ENCODE data around the gene AUTS2. TPM values are rescaled to one million over a fixed set of nuclear protein-coding genes. Genes with fewer than 3 reads are reported as not detected.

AUTS2 gene
- total RNA-seq, 4 donors from 2014 or later, result 29.8 to 114 (median 59.4) TPM

DNA sequence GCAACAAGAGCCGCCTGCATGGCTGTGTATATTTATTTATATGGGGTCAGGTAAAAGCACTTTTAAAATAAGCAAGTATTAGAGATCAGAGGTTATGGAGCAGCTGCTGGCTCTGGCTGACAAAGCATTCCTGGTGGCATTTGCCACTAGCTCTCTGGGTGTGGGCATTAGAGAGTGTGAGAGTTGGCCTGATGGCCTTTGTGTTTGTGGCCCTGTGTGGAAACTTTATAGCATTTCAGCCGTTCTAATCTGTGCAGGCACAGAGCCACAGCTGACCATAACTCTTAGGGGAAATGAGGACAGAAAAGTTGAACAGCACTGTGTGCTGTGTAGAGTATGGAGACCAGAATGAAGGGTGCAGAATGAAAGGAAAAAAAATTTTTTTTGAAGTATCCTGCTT, 118.9 kb downstream of the AUTS2 start:
- Histone ChIP-seq H3K4me3 (no peak overlapping the region), H3K4me1 (no peaks in the 10 kb centered on the region), H3K36me3 (no peaks in the 10 kb centered on the region), H3K27ac (no peak overlapping the region), H3K9me3 (no peaks in the 10 kb centered on the region), H3K27me3 (no peaks in the 10 kb centered on the region)
- TF ChIP-seq, protein P1, sequence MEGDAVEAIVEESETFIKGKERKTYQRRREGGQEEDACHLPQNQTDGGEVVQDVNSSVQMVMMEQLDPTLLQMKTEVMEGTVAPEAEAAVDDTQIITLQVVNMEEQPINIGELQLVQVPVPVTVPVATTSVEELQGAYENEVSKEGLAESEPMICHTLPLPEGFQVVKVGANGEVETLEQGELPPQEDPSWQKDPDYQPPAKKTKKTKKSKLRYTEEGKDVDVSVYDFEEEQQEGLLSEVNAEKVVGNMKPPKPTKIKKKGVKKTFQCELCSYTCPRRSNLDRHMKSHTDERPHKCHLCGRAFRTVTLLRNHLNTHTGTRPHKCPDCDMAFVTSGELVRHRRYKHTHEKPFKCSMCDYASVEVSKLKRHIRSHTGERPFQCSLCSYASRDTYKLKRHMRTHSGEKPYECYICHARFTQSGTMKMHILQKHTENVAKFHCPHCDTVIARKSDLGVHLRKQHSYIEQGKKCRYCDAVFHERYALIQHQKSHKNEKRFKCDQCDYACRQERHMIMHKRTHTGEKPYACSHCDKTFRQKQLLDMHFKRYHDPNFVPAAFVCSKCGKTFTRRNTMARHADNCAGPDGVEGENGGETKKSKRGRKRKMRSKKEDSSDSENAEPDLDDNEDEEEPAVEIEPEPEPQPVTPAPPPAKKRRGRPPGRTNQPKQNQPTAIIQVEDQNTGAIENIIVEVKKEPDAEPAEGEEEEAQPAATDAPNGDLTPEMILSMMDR (IDR thresholded peaks at IDR 0.05), result no peak
- TF ChIP-seq POLR2AphosphoS5 (IDR thresholded peaks at IDR 0.05) (no peak), POLR2A (IDR thresholded peaks at IDR 0.05) (no peak)
- WGBS, 2 donors (ENCODE audit: low coverage in 1 of 2), result 45 to 67% methylated on average over 2 of the region's 2 CpGs
- in situ Hi-C loops (cut with MboI; ENCODE audit: low pct_ligation_motif_present in 1 of 4, low pct_unique_long_range_greater_than_20kb in 1 of 4, low sequenced_read_pairs in 3 of 4) (no loop called here), intact Hi-C loops (cut with DNase I; ENCODE audit: low total_unique reads) (no loop called here)
- DNase-seq, result no peak

DNA sequence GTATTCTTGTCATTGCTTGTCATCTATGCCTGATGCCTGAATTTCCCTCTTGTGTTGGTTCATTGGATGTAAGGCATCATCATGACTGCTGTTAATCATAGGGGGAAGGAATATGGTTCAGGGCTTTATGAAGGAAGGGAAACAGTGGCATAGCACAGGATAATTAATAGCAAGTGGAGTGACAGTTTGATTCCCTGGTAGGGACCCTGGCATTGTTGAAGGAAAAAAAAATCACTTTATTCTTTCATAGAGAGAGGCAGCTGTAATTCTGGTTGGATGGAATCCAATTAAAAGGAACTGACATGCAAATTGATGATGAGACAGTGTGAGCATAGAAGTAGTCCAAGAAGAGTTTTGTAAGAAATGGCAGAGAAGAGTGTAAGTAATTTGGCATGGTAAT, 121.4 kb downstream of the AUTS2 start:
- no peaks in the 10 kb centered on the region for H3K4me1 ChIP-seq
- H3K36me3 ChIP-seq, result no peaks in the 10 kb centered on the region
- intact Hi-C loops (cut with DNase I; ENCODE audit: low total_unique reads) (no loop called here), in situ Hi-C loops (cut with MboI; ENCODE audit: low pct_ligation_motif_present in 1 of 4, low pct_unique_long_range_greater_than_20kb in 1 of 4, low sequenced_read_pairs in 3 of 4) (no loop called here)
- H3K4me3 ChIP-seq, result no peak overlapping the region
- no peak overlapping the region for H3K27ac ChIP-seq
- no peak for DNase-seq
- no peaks in the 10 kb centered on the region for H3K27me3 ChIP-seq
- no peak for TF ChIP-seq EP300 (IDR thresholded peaks at IDR 0.05; ENCODE audit: low read depth)
- TF ChIP-seq, protein P1 (IDR thresholded peaks at IDR 0.05), result no peak
- no peak for TF ChIP-seq POLR2AphosphoS5 (IDR thresholded peaks at IDR 0.05)
- TF ChIP-seq POLR2A (IDR thresholded peaks at IDR 0.05), result no peak
- no peaks in the 10 kb centered on the region for H3K9me3 ChIP-seq

DNA sequence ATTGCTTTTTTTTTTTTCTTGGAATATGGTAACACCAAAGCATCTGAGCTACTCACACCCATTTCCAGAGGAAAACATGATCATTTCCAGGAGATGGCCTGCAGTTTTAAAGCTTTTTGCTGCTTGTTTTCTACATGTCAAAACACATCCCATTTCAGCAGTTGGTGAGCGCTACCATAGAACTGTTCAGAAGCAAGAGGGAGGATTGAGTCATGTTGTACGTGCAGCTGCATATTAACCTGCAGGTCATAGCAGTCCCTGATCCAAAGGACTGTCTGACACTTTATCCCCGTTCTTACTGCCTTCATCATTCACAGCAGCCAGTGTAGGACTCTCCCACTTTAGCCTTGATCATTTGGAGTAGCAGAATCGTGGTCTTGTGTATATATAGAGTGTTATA, 124.6 kb downstream of the AUTS2 start:
- TF ChIP-seq POLR2AphosphoS5 (IDR thresholded peaks at IDR 0.05) (no peak), EP300 (IDR thresholded peaks at IDR 0.05; ENCODE audit: low read depth) (no peak), POLR2A (IDR thresholded peaks at IDR 0.05) (no peak)
- TF ChIP-seq, protein P1 (IDR thresholded peaks at IDR 0.05), result no peak
- in situ Hi-C loops (cut with MboI; ENCODE audit: low pct_ligation_motif_present in 1 of 4, low pct_unique_long_range_greater_than_20kb in 1 of 4, low sequenced_read_pairs in 3 of 4), result no loop called here
- Histone ChIP-seq H3K4me1 (no peaks in the 10 kb centered on the region), H3K4me3 (no peak overlapping the region), H3K27me3 (no peaks in the 10 kb centered on the region), H3K9me3 (no peaks in the 10 kb centered on the region), H3K27ac (no peak overlapping the region), H3K36me3 (no peaks in the 10 kb centered on the region)
- intact Hi-C loops (cut with DNase I; ENCODE audit: low total_unique reads), result no loop called here
- 67 to 70% methylated on average over 3 to 4 of the region's 4 CpGs for WGBS, 2 donors (ENCODE audit: low coverage in 1 of 2)
- no peak for DNase-seq

DNA sequence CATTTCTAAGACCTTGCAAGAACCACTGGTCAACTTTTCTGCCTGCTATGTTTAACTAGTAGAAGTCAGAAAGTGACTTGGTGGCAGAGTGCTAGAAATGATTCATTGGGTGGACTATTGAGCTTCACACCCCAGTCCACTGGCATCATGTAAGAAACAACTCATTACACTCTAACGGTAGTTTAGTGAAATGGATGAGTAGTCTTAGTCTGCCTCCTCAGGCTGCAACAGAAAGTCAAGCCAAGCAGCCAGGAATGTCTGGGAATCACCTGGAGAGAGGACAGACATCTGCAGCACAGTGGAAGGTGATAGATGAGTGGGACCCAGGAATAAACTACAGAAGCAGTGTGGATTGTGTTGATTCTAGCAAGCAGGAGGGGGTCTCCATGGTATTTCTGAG, 125.4 kb downstream of the AUTS2 start:
- Histone ChIP-seq H3K27ac (no peak overlapping the region), H3K4me1 (no peaks in the 10 kb centered on the region), H3K36me3 (no peaks in the 10 kb centered on the region), H3K9me3 (no peaks in the 10 kb centered on the region), H3K4me3 (no peak overlapping the region), H3K27me3 (no peaks in the 10 kb centered on the region)
- 40% methylated on average over 1 of the region's 1 CpG; no CpG with 5 or more reads in 1 of the 2 donors for WGBS, 2 donors (ENCODE audit: low coverage in 1 of 2)
- TF ChIP-seq POLR2A (IDR thresholded peaks at IDR 0.05) (no peak), EP300 (IDR thresholded peaks at IDR 0.05; ENCODE audit: low read depth) (no peak), POLR2AphosphoS5 (IDR thresholded peaks at IDR 0.05) (no peak)
- TF ChIP-seq, protein P1 (IDR thresholded peaks at IDR 0.05), result no peak
- intact Hi-C loops (cut with DNase I; ENCODE audit: low total_unique reads), result no loop called here
- in situ Hi-C loops (cut with MboI; ENCODE audit: low pct_ligation_motif_present in 1 of 4, low pct_unique_long_range_greater_than_20kb in 1 of 4, low sequenced_read_pairs in 3 of 4), result no loop called here
- DNase-seq, result no peak
